ENCODE measurements around the gene RAC3.

RAC3 gene

DNA sequence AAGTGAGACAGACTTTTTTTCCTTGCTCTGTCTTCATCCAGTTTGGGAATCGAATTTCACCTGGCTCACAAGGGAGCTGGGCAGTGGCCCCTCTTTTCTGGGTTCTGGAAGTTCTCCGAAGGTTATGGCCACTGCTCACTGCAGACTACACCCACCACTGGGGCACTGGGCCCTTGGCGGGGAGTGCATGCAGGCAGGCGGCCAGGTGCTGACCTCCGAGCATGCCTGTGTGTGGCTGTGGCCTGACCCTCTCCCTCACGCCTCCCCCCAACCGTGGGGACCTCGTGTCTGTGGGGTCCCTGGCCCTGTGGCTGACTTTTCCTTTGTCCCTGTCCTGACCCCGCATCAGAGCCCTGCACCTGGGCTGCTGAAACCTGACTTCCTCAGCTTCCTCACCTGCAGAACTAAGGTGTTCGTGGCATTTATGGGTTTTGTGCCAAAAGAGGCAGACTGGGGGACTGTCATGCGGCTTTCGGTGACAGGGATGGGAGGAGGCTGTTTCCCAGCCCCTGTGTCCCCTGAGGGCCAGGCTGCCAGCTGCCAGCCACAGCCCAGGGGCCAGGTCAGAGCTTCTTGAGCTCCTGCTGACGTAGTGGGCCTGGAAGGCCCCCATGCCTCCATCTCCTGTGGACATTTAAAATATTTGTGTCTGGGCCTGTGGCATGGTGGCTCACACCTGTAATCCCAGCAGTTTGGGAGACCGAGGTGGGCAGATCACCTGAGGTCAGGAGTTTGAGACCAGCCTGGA, 32.6 kb upstream of the RAC3 start:
- DNase-seq (ENCODE audit: low read depth in 2 of 2, low spot score in 1 of 2), result no peak

GRCh38 chr17:81999587-81999975, 31.9 kb upstream of the RAC3 start:
- DNase-seq (ENCODE audit: low read depth in 2 of 2, low spot score in 1 of 2), result no peak

GRCh38 chr17:81999976-82000802, 31.3 kb upstream of the RAC3 start:
- DNase-seq (ENCODE audit: low read depth in 2 of 2, low spot score in 1 of 2), result no peak

DNA sequence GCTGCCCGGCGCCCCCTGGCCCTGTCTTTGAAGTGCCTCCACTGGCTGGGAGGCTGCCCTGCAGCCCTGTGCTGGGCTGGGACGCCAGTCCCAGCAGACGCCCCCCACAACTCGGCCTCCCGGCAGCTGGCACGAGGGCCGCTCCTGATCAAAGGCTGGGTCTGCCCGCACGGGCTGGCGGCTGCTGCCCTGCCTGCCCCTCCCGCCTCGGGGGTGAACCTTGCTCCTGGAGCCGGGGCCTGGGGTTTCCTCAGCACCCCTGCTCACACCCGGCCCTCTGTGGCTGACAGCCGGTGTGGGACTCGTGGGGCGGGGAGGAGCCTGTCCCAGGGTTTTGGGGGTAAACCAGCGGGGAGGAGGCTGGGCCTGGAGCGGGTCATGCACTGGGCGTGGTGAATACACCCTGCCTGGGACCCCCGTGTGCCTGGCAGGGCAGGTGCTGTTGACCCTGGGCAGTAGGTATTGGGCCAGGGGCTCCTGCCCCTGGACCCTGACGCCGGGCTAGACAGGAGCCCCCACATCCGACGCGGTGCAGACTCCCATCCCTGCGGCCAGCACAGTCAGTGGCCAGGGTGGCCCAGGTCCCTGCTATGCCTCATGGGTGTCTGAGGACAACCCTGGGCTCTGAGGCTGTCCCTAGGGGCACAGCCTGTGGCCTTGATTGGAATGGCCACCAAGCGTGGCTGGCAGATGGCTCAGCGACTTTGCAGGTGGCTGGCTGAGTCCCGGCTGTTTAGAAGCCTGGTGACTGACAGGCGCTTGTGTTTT, 30.5 kb upstream of the RAC3 start:
- no peak for DNase-seq (ENCODE audit: low read depth in 2 of 2, low spot score in 1 of 2)

DNA sequence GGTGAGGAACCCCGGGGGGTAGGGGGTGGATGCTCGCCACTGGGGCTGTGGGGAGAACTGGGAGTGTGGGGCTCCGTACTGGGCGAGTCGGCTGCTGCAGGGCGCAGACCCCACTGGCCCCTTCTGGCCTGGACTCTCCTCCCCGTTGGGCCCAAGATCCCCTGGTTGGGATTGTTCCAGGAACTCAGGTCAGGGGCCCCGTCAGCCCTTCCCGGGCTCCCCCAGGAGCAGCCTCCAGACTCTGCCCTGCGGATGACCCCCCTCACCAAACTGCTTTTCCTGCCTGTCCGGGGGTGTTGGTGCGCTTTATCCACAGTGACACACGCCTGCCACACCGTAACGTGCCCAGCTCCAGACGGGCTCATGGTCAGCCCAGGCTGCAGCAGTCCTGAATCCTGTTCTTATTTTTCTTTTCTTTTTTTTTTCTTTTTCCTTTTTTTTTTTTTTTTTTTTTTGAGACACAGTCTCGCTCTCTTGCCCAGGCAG, 29.9 kb upstream of the RAC3 start:
- no peak for DNase-seq (ENCODE audit: low read depth in 2 of 2, low spot score in 1 of 2)

- DNase-seq (ENCODE audit: low read depth in 2 of 2, low spot score in 1 of 2), result no peak
Observed at GRCh38 chr17:82003411-82004381, 27.8 kb upstream of the RAC3 start.

GRCh38 chr17:82004517-82005455, 26.7 kb upstream of the RAC3 start:
- DNase-seq (ENCODE audit: low read depth in 2 of 2, low spot score in 1 of 2), result no peak

GRCh38 chr17:82005701-82006348, 25.7 kb upstream of the RAC3 start:
- DNase-seq (ENCODE audit: low read depth in 2 of 2, low spot score in 1 of 2), result no peak

GRCh38 chr17:82006468-82007227, 24.8 kb upstream of the RAC3 start:
- DNase-seq (ENCODE audit: low read depth in 2 of 2, low spot score in 1 of 2), result no peak

GRCh38 chr17:82007228-82007494, 24.3 kb upstream of the RAC3 start:
- DNase-seq (ENCODE audit: low read depth in 2 of 2, low spot score in 1 of 2), result no peak

DNA sequence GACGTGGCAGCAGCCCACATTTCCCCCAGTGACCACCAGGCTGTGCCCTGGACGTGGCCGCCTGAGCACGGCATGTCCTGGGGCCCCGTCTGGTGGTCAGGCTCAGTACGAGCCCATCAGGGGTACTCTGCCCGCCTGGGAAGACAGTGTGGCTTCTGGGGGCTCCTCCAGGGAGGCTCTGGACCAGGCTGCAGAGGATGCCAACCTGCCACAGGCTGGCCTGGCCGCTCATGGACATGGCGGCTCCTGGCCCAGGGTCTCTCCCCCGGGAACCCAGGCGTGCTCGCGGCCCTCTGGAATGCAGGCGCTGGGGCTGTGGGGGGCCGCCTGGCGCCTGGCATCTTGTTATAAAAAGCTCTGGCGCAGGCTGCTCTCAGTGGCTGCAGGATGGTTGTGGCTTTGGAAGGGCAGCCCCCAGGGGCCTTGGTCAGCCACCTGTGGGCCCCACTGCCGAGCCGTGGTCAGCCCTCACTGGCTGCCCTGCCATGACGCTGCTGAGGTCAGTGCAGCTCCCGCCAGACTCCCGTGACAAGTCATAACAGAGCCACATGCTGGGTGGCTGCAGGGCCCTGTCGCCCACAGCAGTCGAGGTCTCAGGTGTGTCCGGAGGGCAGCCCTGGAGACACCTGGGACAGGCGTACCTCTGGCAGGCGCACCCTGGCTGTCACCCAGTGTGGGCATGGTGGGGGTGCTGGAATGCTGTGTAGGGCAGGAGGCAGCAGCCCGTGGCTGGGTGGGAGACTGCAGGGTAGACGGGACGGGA, 23.8 kb upstream of the RAC3 start:
- DNase-seq (ENCODE audit: low read depth in 2 of 2, low spot score in 1 of 2), result no peak

GRCh38 chr17:82008258-82008940, 23.1 kb upstream of the RAC3 start:
- DNase-seq (ENCODE audit: low read depth in 2 of 2, low spot score in 1 of 2), result no peak

GRCh38 chr17:82008941-82009405, 22.5 kb upstream of the RAC3 start:
- DNase-seq (ENCODE audit: low read depth in 2 of 2, low spot score in 1 of 2), result no peak

DNA sequence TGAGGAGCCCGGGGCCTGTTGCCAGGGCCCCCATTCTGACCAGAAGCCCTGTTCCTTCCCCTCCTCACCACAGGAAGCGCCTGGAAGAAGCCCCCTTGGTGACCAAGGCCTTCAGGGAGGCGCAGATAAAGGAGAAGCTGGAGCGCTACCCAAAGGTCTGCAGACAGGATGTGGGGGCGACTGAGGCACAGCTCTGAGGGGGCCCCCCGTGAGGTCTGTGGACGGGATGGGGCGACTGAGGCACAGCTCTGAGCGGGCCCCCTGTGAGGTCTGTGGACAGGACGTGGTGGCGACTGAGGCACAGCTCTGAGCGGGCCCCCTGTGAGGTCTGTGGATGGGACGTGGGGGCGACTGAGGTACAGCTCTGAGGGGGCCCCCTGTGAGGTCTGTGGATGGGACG, 22.1 kb upstream of the RAC3 start:
- DNase-seq (ENCODE audit: low read depth in 2 of 2, low spot score in 1 of 2), result no peak

GRCh38 chr17:82010575-82011525, 20.6 kb upstream of the RAC3 start:
- no peak for DNase-seq (ENCODE audit: low read depth in 2 of 2, low spot score in 1 of 2)

Data from stimulated activated CD8-positive, alpha-beta memory T cell treated with anti-CD3 and anti-CD28 coated beads, Interleukin-4, amount 100 ng/mL, for 1 hour (primary cell).